HepG2 (cell line): Measurements from ENCODE around the gene FNDC3B. TPM values are rescaled to one million over a fixed set of nuclear protein-coding genes. Genes with fewer than 3 reads are reported as not detected.

Experiments used
- HNRNPLL ChIP-seq: fragments of 200-400 bp; formaldehyde crosslinking; IDR thresholded peaks from 2 replicates; pipeline ENCODE4 v1.6.1; 2017; ENCODE audit warnings: mild to moderate bottlenecking, low read depth, low read length; ENCODE audit not compliant: poor library complexity, severe bottlenecking
- PHF20 ChIP-seq: sonication (generic); formaldehyde crosslinking; IDR thresholded peaks from 2 replicates; pipeline ENCODE4 v1.5.0; 2020; ENCODE audit warnings: mild to moderate bottlenecking, missing genetic modification reagents
- ZNF101 ChIP-seq: sonication (generic); formaldehyde crosslinking; IDR thresholded peaks from 2 replicates; pipeline ENCODE4 v1.4.0; 2020; ENCODE audit warnings: mild to moderate bottlenecking, low read depth, missing genetic modification reagents, borderline replicate concordance
- ZNF274 ChIP-seq: sonication (generic); formaldehyde crosslinking; IDR thresholded peaks from 2 replicates; pipeline ENCODE4 v1.5.1; 2020; ENCODE audit warnings: mild to moderate bottlenecking, missing genetic modification reagents
- ZNF34 ChIP-seq: sonication (generic); formaldehyde crosslinking; IDR thresholded peaks from 2 replicates; pipeline ENCODE4 v1.4.0; 2020; ENCODE audit warnings: mild to moderate bottlenecking, missing genetic modification reagents, borderline replicate concordance
- ZNF468 ChIP-seq: sonication (generic); formaldehyde crosslinking; IDR thresholded peaks from 2 replicates; pipeline ENCODE4 v1.8.0; 2022; ENCODE audit warnings: mild to moderate bottlenecking, moderate library complexity, missing genetic modification reagents
- ZNF670 ChIP-seq: sonication (generic); formaldehyde crosslinking; IDR thresholded peaks from 2 replicates; pipeline ENCODE4 v1.8.0; 2022; ENCODE audit warnings: mild to moderate bottlenecking, missing genetic modification reagents, borderline replicate concordance
- ZNF703 ChIP-seq: sonication (generic); formaldehyde crosslinking; IDR thresholded peaks from 2 replicates; pipeline ENCODE4 v1.5.1; 2020; ENCODE audit warnings: missing genetic modification reagents, mild to moderate bottlenecking, moderate library complexity, borderline replicate concordance
- ZNF709 ChIP-seq: sonication (generic); formaldehyde crosslinking; IDR thresholded peaks from 2 replicates; pipeline ENCODE4 v1.5.0; 2020; ENCODE audit warnings: mild to moderate bottlenecking, missing genetic modification reagents
- polyA plus RNA-seq, 8 experiments: library from polyadenylated mRNA; depleted of rRNA in 3 of 8; stranded (reverse) in 7 of 8; unstranded in 1 of 8; fragments of >200 nt; fragmentation: Illumina TruSeq in 4 of 8; extraction: Trizol in 4 of 8; gene quantifications; 2 replicates each; pipeline versions ENCODE4 v1.2.1 to v1.2.3, GENCODE V29; 2011 to 2016; ENCODE audit warnings: low read depth in 4 of 8, missing spikeins in 1 of 8, mixed read lengths in 1 of 8; ENCODE audit not compliant: insufficient read depth in 1 of 8
- total RNA-seq, 5 experiments: library from RNA; depleted of rRNA; stranded (reverse); fragments of >200 nt; fragmentation: Illumina TruSeq; extraction: Trizol; gene quantifications; 2 replicates each; pipeline ENCODE4 v1.2.3, GENCODE V29; 2016; ENCODE audit warnings: low read depth in 1 of 5
- TF ChIP-seq, protein P1 (sequence below): sonication (generic); formaldehyde crosslinking; IDR thresholded peaks from 2 replicates; pipeline ENCODE4 v1.9.0; 2021; ENCODE audit warnings: missing genetic modification reagents, mild to moderate bottlenecking, borderline replicate concordance
- TF ChIP-seq, protein P2 (sequence below): sonication (generic); formaldehyde crosslinking; IDR thresholded peaks from 2 replicates; pipeline ENCODE4 v1.4.0; 2020; ENCODE audit warnings: missing genetic modification reagents, borderline replicate concordance
- TF ChIP-seq, protein P3 (sequence below): IDR thresholded peaks from 2 replicates; pipeline ENCODE4 v1.6.1; 2016; ENCODE audit warnings: missing genetic modification reagents, missing compliant biosample characterization
- TF ChIP-seq, protein P4 (sequence below): sonication (generic); formaldehyde crosslinking; IDR thresholded peaks from 2 replicates; pipeline ENCODE4 v1.4.0; 2020; ENCODE audit warnings: missing genetic modification reagents
- TF ChIP-seq, protein P5 (sequence below): IDR thresholded peaks from 2 replicates; pipeline ENCODE4 v1.6.1; 2018; ENCODE audit warnings: missing genetic modification reagents, mild to moderate bottlenecking, missing compliant biosample characterization

Gene FNDC3B
- total and polyA plus RNA-seq, 2 of the 13 experiments (the other 11 are each of a cell fraction or from before 2014, with no cell fraction given): 74.8 to 103 TPM

DNA sequence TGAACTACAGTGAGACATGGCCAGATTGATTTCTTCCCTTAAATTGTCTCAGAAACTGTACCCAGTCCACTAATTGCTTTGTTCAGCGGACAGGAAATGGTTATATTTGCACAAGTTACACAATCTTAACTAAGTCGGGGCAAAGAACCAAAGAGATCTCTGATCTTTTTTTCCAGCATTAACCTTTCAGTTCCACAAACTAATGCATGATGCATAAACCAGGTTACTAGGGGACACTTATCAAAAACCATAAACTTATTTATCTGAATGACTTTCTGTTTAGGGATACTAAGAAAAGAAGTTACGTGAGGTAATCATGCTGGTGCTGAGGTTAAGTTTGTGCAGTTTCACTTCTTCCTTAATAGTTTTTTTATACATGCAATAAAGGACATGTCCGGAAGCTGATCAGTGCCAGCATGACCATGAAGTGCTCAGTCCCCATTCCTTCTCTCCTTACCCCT lies 22.4 kb downstream of the FNDC3B start (continued):
- TF ChIP-seq ZNF703 (CRISPR knock-in tag) (no peak), ZNF274 (no peak), ZNF101 (no peak), ZNF34 (CRISPR knock-in tag) (no peak), ZNF670 (CRISPR knock-in tag) (no peak), HNRNPLL (no peak), ZNF709 (CRISPR knock-in tag) (no peak), PHF20 (no peak), ZNF468 (CRISPR knock-in tag) (no peak)
- TF ChIP-seq, protein P1, sequence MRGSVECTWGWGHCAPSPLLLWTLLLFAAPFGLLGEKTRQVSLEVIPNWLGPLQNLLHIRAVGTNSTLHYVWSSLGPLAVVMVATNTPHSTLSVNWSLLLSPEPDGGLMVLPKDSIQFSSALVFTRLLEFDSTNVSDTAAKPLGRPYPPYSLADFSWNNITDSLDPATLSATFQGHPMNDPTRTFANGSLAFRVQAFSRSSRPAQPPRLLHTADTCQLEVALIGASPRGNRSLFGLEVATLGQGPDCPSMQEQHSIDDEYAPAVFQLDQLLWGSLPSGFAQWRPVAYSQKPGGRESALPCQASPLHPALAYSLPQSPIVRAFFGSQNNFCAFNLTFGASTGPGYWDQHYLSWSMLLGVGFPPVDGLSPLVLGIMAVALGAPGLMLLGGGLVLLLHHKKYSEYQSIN (CRISPR knock-in tag): no peak
- TF ChIP-seq, protein P2, sequence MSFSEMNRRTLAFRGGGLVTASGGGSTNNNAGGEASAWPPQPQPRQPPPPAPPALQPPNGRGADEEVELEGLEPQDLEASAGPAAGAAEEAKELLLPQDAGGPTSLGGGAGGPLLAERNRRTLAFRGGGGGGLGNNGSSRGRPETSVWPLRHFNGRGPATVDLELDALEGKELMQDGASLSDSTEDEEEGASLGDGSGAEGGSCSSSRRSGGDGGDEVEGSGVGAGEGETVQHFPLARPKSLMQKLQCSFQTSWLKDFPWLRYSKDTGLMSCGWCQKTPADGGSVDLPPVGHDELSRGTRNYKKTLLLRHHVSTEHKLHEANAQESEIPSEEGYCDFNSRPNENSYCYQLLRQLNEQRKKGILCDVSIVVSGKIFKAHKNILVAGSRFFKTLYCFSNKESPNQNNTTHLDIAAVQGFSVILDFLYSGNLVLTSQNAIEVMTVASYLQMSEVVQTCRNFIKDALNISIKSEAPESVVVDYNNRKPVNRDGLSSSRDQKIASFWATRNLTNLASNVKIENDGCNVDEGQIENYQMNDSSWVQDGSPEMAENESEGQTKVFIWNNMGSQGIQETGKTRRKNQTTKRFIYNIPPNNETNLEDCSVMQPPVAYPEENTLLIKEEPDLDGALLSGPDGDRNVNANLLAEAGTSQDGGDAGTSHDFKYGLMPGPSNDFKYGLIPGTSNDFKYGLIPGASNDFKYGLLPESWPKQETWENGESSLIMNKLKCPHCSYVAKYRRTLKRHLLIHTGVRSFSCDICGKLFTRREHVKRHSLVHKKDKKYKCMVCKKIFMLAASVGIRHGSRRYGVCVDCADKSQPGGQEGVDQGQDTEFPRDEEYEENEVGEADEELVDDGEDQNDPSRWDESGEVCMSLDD (CRISPR knock-in tag): no peak
- TF ChIP-seq, protein P3, sequence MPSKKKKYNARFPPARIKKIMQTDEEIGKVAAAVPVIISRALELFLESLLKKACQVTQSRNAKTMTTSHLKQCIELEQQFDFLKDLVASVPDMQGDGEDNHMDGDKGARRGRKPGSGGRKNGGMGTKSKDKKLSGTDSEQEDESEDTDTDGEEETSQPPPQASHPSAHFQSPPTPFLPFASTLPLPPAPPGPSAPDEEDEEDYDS: peak; percentile 39
- TF ChIP-seq, protein P4, sequence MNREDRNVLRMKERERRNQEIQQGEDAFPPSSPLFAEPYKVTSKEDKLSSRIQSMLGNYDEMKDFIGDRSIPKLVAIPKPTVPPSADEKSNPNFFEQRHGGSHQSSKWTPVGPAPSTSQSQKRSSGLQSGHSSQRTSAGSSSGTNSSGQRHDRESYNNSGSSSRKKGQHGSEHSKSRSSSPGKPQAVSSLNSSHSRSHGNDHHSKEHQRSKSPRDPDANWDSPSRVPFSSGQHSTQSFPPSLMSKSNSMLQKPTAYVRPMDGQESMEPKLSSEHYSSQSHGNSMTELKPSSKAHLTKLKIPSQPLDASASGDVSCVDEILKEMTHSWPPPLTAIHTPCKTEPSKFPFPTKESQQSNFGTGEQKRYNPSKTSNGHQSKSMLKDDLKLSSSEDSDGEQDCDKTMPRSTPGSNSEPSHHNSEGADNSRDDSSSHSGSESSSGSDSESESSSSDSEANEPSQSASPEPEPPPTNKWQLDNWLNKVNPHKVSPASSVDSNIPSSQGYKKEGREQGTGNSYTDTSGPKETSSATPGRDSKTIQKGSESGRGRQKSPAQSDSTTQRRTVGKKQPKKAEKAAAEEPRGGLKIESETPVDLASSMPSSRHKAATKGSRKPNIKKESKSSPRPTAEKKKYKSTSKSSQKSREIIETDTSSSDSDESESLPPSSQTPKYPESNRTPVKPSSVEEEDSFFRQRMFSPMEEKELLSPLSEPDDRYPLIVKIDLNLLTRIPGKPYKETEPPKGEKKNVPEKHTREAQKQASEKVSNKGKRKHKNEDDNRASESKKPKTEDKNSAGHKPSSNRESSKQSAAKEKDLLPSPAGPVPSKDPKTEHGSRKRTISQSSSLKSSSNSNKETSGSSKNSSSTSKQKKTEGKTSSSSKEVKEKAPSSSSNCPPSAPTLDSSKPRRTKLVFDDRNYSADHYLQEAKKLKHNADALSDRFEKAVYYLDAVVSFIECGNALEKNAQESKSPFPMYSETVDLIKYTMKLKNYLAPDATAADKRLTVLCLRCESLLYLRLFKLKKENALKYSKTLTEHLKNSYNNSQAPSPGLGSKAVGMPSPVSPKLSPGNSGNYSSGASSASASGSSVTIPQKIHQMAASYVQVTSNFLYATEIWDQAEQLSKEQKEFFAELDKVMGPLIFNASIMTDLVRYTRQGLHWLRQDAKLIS (CRISPR knock-in tag): no peak
- TF ChIP-seq, protein P5, sequence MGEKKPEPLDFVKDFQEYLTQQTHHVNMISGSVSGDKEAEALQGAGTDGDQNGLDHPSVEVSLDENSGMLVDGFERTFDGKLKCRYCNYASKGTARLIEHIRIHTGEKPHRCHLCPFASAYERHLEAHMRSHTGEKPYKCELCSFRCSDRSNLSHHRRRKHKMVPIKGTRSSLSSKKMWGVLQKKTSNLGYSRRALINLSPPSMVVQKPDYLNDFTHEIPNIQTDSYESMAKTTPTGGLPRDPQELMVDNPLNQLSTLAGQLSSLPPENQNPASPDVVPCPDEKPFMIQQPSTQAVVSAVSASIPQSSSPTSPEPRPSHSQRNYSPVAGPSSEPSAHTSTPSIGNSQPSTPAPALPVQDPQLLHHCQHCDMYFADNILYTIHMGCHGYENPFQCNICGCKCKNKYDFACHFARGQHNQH: no peak; the same call in 1 of the 2 replicates
